A673 (cell line): ENCODE results near the gene GPC6. TPM values are rescaled to one million over a fixed set of nuclear protein-coding genes. Genes with fewer than 3 reads are reported as not detected.

Experiments used
- BruUV-seq: library from RNA; stranded (reverse); fragments of 400-500 nt; replicated peaks from 2 replicates; lab custom pipeline; 2021; lab: Mats Ljungman, UMichigan
- CTCF ChIA-PET: fragments of 300-600 bp; sonication (Branson Sonifier 250); formaldehyde crosslinking; loops from one replicate; lab custom pipeline; 2022; ENCODE audit warnings: antibody characterized with exemption; lab: Charles Lee
- POLR2A ChIA-PET: fragments of 300-600 bp; sonication (Branson Sonifier 250); formaldehyde crosslinking; loops from one replicate; lab custom pipeline; 2022; ENCODE audit warnings: antibody characterized with exemption; ENCODE audit not compliant: low non-redundant PET; lab: Charles Lee
- DNase-seq: peaks from one replicate; pipeline ENCODE4 v3.0.0-alpha.2; 2015; ENCODE audit warnings: low spot score
- H3K27ac ChIP-seq: fragments of 200-600 bp; sonication (generic); 2 replicates; pipeline ENCODE4 v1.5.1; 2016; ENCODE audit warnings: mixed run types, low read depth, mild to moderate bottlenecking, mixed read lengths, antibody characterized with exemption, low read length; ENCODE audit not compliant: poor library complexity, severe bottlenecking
- H3K27me3 ChIP-seq: fragments of 200-600 bp; sonication (generic); replicated peaks from 2 replicates; pipeline ENCODE4 v1.6.1; 2017; ENCODE audit warnings: mixed run types, low read depth, mild to moderate bottlenecking, mixed read lengths, antibody characterized with exemption, low read length; ENCODE audit not compliant: insufficient read depth, poor library complexity
- H3K36me3 ChIP-seq: fragments of 200-600 bp; sonication (generic); 2 replicates; pipeline ENCODE4 v1.6.1; 2016; ENCODE audit warnings: mixed run types, mild to moderate bottlenecking, mixed read lengths, antibody characterized with exemption, low read length; ENCODE audit not compliant: insufficient read depth, poor library complexity, severe bottlenecking
- H3K4me1 ChIP-seq: fragments of 200-600 bp; sonication (generic); 2 replicates; pipeline ENCODE4 v1.6.1; 2017; ENCODE audit warnings: mixed run types, mild to moderate bottlenecking, mixed read lengths, antibody characterized with exemption, low read length; ENCODE audit not compliant: insufficient read depth, poor library complexity, severe bottlenecking
- H3K4me3 ChIP-seq: fragments of 200-600 bp; sonication (generic); 2 replicates; pipeline ENCODE4 v1.5.1; 2016; ENCODE audit warnings: low read depth, mixed run types, mild to moderate bottlenecking, mixed read lengths, low read length; ENCODE audit not compliant: poor library complexity, severe bottlenecking
- H3K9me3 ChIP-seq: fragments of 200-600 bp; sonication (generic); 2 replicates; pipeline ENCODE4 v1.6.1; 2016; ENCODE audit warnings: mixed run types, low read depth, mild to moderate bottlenecking, mixed read lengths, antibody characterized with exemption, low read length; ENCODE audit not compliant: poor library complexity, severe bottlenecking
- CTCF ChIP-seq: fragments of 300-800, 200-600 bp; sonication (generic); conservative IDR thresholded peaks from 2 replicates; pipeline ENCODE4 v1.5.1; 2017; ENCODE audit warnings: low read depth, mild to moderate bottlenecking, antibody characterized with exemption, low read length, moderate library complexity, mixed read lengths
- EZH2 ChIP-seq: fragments of 200-600 bp; sonication (generic); IDR thresholded peaks from 2 replicates; pipeline ENCODE4 v1.6.1; 2017; ENCODE audit warnings: borderline replicate concordance, low read depth, mild to moderate bottlenecking, mixed read lengths, antibody characterized with exemption, low read length; ENCODE audit not compliant: poor library complexity, severe bottlenecking
- intact Hi-C: fragments of 100-400 bp; cut with micrococcal nuclease; formaldehyde crosslinking; loops from one replicate; pipeline ENCODE4 v1.10.0; 2022; ENCODE audit not compliant: unreplicated experiment
- total RNA-seq: library from RNA; stranded (reverse); gene quantifications from 2 replicates; pipeline ENCODE4 v1.2.3, GENCODE V29; 2021

The GPC6 gene
- total RNA-seq, 1 experiment from 2014 or later = 23.3 TPM

GRCh38 chr13:94249512-94249911 is 1022.9 kb downstream of the GPC6 start:
- DNase-seq = peak; percentile 60
- Histone ChIP-seq H3K36me3 (no peaks in the 10 kb centered on the region), H3K27me3 (no peaks in the 10 kb centered on the region), H3K27ac (no peak overlapping the region), H3K4me1 (peaks cover 39% of the 10 kb centered on the region), H3K9me3 (peaks cover 12% of the 10 kb centered on the region), H3K4me3 (no peak overlapping the region)
- intact Hi-C loops = no loop called here
- TF ChIP-seq EZH2 (no peak), CTCF (no peak)
- no TSS peak for BruUV-seq
- ChIA-PET POLR2A (no interaction called here), CTCF (no interaction called here)

- Histone ChIP-seq H3K27me3 (no peaks in the 10 kb centered on the region), H3K9me3 (peaks cover under 1% of the 10 kb centered on the region), H3K36me3 (no peaks in the 10 kb centered on the region), H3K27ac (peak overlapping the region; percentile 79), H3K4me3 (peak overlapping the region; percentile 6), H3K4me1 (peaks cover 50% of the 10 kb centered on the region)
- ChIA-PET CTCF (no interaction called here), POLR2A (no interaction called here)
- peak; percentile 91 for DNase-seq
- TF ChIP-seq CTCF (no peak), EZH2 (no peak)
- intact Hi-C loops = loop anchor here (1.0 kb wide), 1 partner anchor 218 kb away; no protein-coding TSS in a partner anchor
- no TSS peak for BruUV-seq
These were observed 1025.4 kb downstream of the GPC6 start for GRCh38 chr13:94251831-94252608.

GRCh38 chr13:94254737-94255136 is 1028.1 kb downstream of the GPC6 start:
- peaks cover 49% of the 10 kb centered on the region for H3K4me1 ChIP-seq
- POLR2A ChIA-PET = no interaction called here
- CTCF ChIA-PET = interaction anchor here (0.6 kb wide), 1 partner anchor 1070 kb away, joined by 6 read pairs; no protein-coding TSS in a partner anchor
- intact Hi-C loops = no loop called here
- no TSS peak for BruUV-seq
- no peak overlapping the region for H3K4me3 ChIP-seq
- no peak for TF ChIP-seq CTCF
- TF ChIP-seq EZH2 = no peak
- no peaks in the 10 kb centered on the region for H3K36me3 ChIP-seq
- no peaks in the 10 kb centered on the region for H3K27me3 ChIP-seq
- no peaks in the 10 kb centered on the region for H3K9me3 ChIP-seq
- H3K27ac ChIP-seq = no peak overlapping the region
- no peak for DNase-seq
